B cell (primary cell): Measurements from ENCODE around the gene PRDM15. TPM values are rescaled to one million over a fixed set of nuclear protein-coding genes. Genes with fewer than 3 reads are reported as not detected.

Experiments used
- ATAC-seq: fragments of 200-7000 bp; cut with Tn5 transposase; one replicate; pipeline ENCODE4 v1.10.0; 2021; ENCODE audit warnings: low read depth, mild to moderate bottlenecking, moderate number of reproducible peaks, moderate library complexity
- CTCF ChIA-PET: fragments of 350-600 bp; sonication (Branson Sonifier 250); formaldehyde crosslinking; loops from one replicate; lab custom pipeline; 2021; ENCODE audit warnings: antibody characterized with exemption, inconsistent platforms; lab: Charles Lee
- POLR2A ChIA-PET: fragments of 350-600 bp; sonication (Branson Sonifier 250); formaldehyde crosslinking; loops from one replicate; lab custom pipeline; 2021; ENCODE audit warnings: antibody characterized with exemption; lab: Charles Lee
- DNase-seq: peaks from one replicate; pipeline ENCODE4 v3.0.0; 2013
- H2AFZ ChIP-seq: 2 replicates; pipeline ENCODE4 v1.6.1; 2012; ENCODE audit warnings: mild to moderate bottlenecking, low read depth, low read length; ENCODE audit not compliant: insufficient read depth, poor library complexity, severe bottlenecking
- H3K27ac ChIP-seq, 2 donors: 1 replicate in 1 of 2; 2 replicates in 1 of 2; pipeline ENCODE4 v1.5.1; 2012 to 2013; ENCODE audit warnings: low read length in 2 of 2, mild to moderate bottlenecking in 2 of 2, moderate library complexity in 1 of 2
- H3K27me3 ChIP-seq, 4 experiments: fragments of 200-600 bp in 1 of 4; sonication (generic) in 1 of 4; replicated peaks in 1 of 4; 1 replicate in 2 of 4; 2 replicates in 2 of 4; pipeline versions ENCODE4 v1.6.1 to v1.7.0; 2013 to 2016; ENCODE audit warnings: low read length in 3 of 4, mild to moderate bottlenecking in 2 of 4, mixed read lengths in 1 of 4, moderate library complexity in 1 of 4; ENCODE audit not compliant: insufficient read depth in 4 of 4, control insufficient read depth in 3 of 4; ENCODE audit errors: control extremely low read depth in 1 of 4
- H3K36me3 ChIP-seq, 2 experiments: replicated peaks in 1 of 2; 1 replicate in 1 of 2; 2 replicates in 1 of 2; pipeline versions ENCODE4 v1.6.1 to v1.7.1; 2013; ENCODE audit warnings: low read length in 1 of 2; ENCODE audit not compliant: insufficient read depth in 2 of 2, control insufficient read depth in 1 of 2; ENCODE audit errors: control extremely low read depth in 1 of 2, extremely low read depth in 1 of 2
- H3K4me1 ChIP-seq, 2 donors: fragments of 200-600 bp in 1 of 2; sonication (generic) in 1 of 2; 1 replicate in 1 of 2; 2 replicates in 1 of 2; pipeline versions ENCODE4 v1.5.1 to v1.6.1; 2013 to 2017; ENCODE audit warnings: low read length in 2 of 2; ENCODE audit not compliant: control insufficient read depth in 2 of 2, insufficient read depth in 2 of 2
- H3K4me2 ChIP-seq: replicated peaks from 2 replicates; pipeline ENCODE3; 2012; ENCODE audit warnings: mild to moderate bottlenecking, low read depth, low read length; ENCODE audit not compliant: poor library complexity, severe bottlenecking
- H3K4me3 ChIP-seq, 5 experiments: fragments of 200-600 bp in 1 of 5; sonication (generic) in 1 of 5; 1 replicate in 3 of 5; 2 replicates in 2 of 5; pipeline versions ENCODE4 v1.5.1 to v1.7.0; 2011 to 2016; ENCODE audit warnings: low read length in 4 of 5, mild to moderate bottlenecking in 4 of 5, low read depth in 2 of 5, control low read depth in 1 of 5, moderate library complexity in 1 of 5; ENCODE audit not compliant: insufficient read depth in 1 of 5; ENCODE audit errors: control extremely low read depth in 1 of 5, extremely low read depth in 1 of 5
- H3K79me2 ChIP-seq: fragments of 200-600 bp; sonication (generic); one replicate; pipeline ENCODE4 v1.6.0; 2016; ENCODE audit warnings: low read length; ENCODE audit not compliant: control insufficient read depth, insufficient read depth
- H3K9ac ChIP-seq: fragments of 200-600 bp; sonication (generic); 2 replicates; pipeline ENCODE4 v1.6.1; 2017; ENCODE audit warnings: mild to moderate bottlenecking, low read length, moderate library complexity
- H3K9me3 ChIP-seq, 3 donors: one replicate each; pipeline versions ENCODE4 v1.6.1 to v1.7.1; 2013; ENCODE audit warnings: low read length in 2 of 3; ENCODE audit not compliant: control insufficient read depth in 2 of 3, insufficient read depth in 1 of 3; ENCODE audit errors: control extremely low read depth in 1 of 3
- H4K20me1 ChIP-seq: 2 replicates; pipeline ENCODE4 v1.6.0; 2012; ENCODE audit warnings: mild to moderate bottlenecking, low read length; ENCODE audit not compliant: insufficient read depth, control insufficient read depth, poor library complexity, severe bottlenecking
- H3K27ac Mint-ChIP-seq: one replicate; pipeline ENCODE4 v1.8.0; 2021; ENCODE audit warnings: mixed read lengths
- H3K27me3 Mint-ChIP-seq: one replicate; pipeline ENCODE4 v1.8.0; 2021; ENCODE audit warnings: mixed read lengths
- H3K4me1 Mint-ChIP-seq: one replicate; pipeline ENCODE4 v1.8.0; 2021; ENCODE audit warnings: mixed read lengths
- H3K4me3 Mint-ChIP-seq: one replicate; pipeline ENCODE4 v1.8.0; 2021; ENCODE audit warnings: mixed read lengths
- H3K9me3 Mint-ChIP-seq: one replicate; pipeline ENCODE4 v1.8.0; 2022; ENCODE audit warnings: mixed read lengths; ENCODE audit not compliant: insufficient read depth
- EZH2 ChIP-seq: IDR thresholded peaks from 2 replicates; pipeline ENCODE4 v1.6.1; 2012; ENCODE audit warnings: borderline replicate concordance, low read depth, mild to moderate bottlenecking, moderate library complexity, low read length; ENCODE audit not compliant: insufficient read depth, poor library complexity, severe bottlenecking
- WGBS: methylation state at CpG from one replicate; pipeline ENCODE4 v1.1.5; 2013; ENCODE audit warnings: missing lambda C conversion rate; ENCODE audit not compliant: insufficient coverage; 5-methylcytosine and 5-hydroxymethylcytosine counted together
- intact Hi-C: fragments of 100-400 bp; cut with micrococcal nuclease; formaldehyde crosslinking; loops from one replicate; pipeline ENCODE4 v1.10.0; 2022
- polyA plus RNA-seq: library from polyadenylated mRNA; depleted of rRNA; stranded (reverse); fragments of >200 nt; gene quantifications from 2 replicates; pipeline ENCODE4 v1.2.3, GENCODE V29; 2012
- total RNA-seq, 2 donors: library from RNA; stranded (reverse); fragments of 120-200 nt in 1 of 2; gene quantifications; 1 replicate in 1 of 2; 2 replicates in 1 of 2; pipeline versions ENCODE4 v1.2.3 to v1.2.4, GENCODE V29; 2013 to 2022
- TF ChIP-seq, protein P1 (sequence below): fragments of 200-600 bp; IDR thresholded peaks from one replicate; pipeline ENCODE4 v1.8.0; 2022; ENCODE audit warnings: antibody characterized with exemption, mild to moderate bottlenecking

Gene PRDM15
- total and polyA plus RNA-seq, 2 donors (not counting 1 experiment from before 2014, with no cell fraction given) = 21.3 to 29.2 TPM

DNA sequence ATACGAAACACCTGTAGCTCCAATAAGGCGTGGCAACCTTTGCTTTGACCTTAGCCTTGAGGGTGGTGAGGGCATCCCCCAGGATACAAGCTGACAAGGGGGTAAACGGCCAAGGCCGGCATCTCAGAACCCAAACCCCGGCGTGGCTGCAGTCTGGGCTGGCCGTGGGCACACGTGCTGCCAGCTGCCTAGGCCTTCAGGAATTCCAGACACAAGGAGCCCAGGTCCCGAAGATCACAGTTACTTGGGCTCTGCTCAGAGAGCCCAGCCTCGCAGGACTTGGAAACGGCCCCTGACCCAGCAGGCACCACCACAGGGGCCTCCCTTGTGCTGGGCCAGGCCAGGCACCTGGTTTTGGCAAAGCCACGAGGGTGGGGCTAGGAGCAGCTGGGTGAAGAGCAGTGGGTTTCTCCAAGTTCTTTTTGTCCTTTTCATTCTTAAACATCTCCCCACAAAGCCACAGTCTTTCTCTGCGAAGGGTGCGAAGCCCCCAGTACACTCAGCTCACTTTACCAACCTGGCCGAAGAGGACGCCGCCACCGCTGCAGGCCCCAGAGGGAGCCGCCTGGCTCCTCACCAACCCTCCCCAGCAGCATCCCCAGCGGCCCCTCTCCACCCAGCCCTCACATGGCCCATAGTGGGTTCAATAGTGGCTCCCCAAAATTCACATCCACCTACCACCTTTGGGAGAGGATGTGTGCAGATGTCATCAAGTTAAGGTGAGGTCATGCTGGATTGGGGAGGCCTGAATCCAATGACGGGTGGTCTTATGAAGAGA lies 26.8 kb downstream of the PRDM15 start:
- H3K36me3 ChIP-seq = peaks cover 0 to 48% of the 10 kb centered on the region in 2 experiments
- ATAC-seq (no peak), DNase-seq (no peak)
- H3K9me3 Mint-ChIP-seq = no peaks in the 10 kb centered on the region
- H3K9ac ChIP-seq = no peak overlapping the region
- no peaks in the 10 kb centered on the region for H3K4me1 Mint-ChIP-seq
- no peaks in the 10 kb centered on the region for H3K79me2 ChIP-seq
- no peak overlapping the region for H3K4me2 ChIP-seq
- intact Hi-C loops = no loop called here
- no peaks in the 10 kb centered on the region for H3K27me3 Mint-ChIP-seq
- H3K27ac Mint-ChIP-seq = no peak overlapping the region
- H3K4me3 ChIP-seq = no peak overlapping the region
- WGBS = 88% methylated on average over 16 of the region's 21 CpGs
- no peak for TF ChIP-seq EZH2
- TF ChIP-seq, protein P1, sequence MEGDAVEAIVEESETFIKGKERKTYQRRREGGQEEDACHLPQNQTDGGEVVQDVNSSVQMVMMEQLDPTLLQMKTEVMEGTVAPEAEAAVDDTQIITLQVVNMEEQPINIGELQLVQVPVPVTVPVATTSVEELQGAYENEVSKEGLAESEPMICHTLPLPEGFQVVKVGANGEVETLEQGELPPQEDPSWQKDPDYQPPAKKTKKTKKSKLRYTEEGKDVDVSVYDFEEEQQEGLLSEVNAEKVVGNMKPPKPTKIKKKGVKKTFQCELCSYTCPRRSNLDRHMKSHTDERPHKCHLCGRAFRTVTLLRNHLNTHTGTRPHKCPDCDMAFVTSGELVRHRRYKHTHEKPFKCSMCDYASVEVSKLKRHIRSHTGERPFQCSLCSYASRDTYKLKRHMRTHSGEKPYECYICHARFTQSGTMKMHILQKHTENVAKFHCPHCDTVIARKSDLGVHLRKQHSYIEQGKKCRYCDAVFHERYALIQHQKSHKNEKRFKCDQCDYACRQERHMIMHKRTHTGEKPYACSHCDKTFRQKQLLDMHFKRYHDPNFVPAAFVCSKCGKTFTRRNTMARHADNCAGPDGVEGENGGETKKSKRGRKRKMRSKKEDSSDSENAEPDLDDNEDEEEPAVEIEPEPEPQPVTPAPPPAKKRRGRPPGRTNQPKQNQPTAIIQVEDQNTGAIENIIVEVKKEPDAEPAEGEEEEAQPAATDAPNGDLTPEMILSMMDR = no peak
- no peaks in the 10 kb centered on the region for H3K9me3 ChIP-seq
- ChIA-PET CTCF (interaction anchor here (1.0 kb wide), 1 partner anchor 36 kb away, joined by 3 read pairs; no protein-coding TSS in a partner anchor), POLR2A (no interaction called here)
- no peak overlapping the region for H3K4me3 Mint-ChIP-seq
- no peaks in the 10 kb centered on the region for H3K27me3 ChIP-seq
- H3K4me1 ChIP-seq = no peaks in the 10 kb centered on the region
- H4K20me1 ChIP-seq = no peaks in the 10 kb centered on the region
- H3K27ac ChIP-seq = no peak overlapping the region
- H2AFZ ChIP-seq = no peak overlapping the region

DNA sequence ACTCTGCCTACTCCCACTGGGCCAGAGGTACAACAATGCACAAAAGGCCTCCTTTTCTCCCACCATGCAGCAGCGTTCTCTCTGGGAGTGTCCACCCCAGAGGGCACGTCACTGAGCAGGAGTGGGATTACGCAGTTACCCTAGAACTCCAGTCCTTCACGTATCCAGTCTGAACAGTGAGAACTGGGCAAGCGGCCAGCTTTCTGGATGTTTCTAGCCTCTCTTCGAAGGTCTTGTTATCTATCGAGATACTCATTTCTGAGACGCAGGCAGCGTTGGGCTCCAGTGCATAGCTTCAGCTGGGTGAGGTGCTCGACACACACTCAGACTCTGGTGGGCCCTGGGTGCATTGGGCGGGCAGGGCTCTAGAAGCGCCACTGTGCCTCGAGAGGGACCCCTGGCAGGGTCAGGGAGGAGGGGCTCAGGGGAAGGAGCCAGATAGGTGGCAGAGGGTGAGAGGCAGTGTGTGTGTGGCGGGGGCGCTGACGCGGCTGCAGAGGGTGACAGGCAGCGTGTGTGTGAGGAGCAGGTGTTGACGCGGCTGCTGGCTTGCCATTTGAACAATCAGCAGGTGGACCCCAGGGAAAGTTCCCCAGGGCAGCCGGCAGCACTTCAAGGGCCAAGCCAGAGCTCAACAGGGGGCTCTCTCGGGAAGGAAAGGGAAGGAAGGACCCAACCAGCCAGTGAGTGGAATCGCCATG lies 27.9 kb downstream of the PRDM15 start:
- H3K9me3 ChIP-seq = no peaks in the 10 kb centered on the region
- H3K36me3 ChIP-seq = peaks cover 0 to 41% of the 10 kb centered on the region in 2 experiments
- Mint-ChIP-seq H3K9me3 (no peaks in the 10 kb centered on the region), H3K4me1 (no peaks in the 10 kb centered on the region), H3K4me3 (no peak overlapping the region), H3K27me3 (no peaks in the 10 kb centered on the region), H3K27ac (no peak overlapping the region)
- H3K79me2 ChIP-seq = no peaks in the 10 kb centered on the region
- no peak for TF ChIP-seq EZH2
- TF ChIP-seq, protein P1 = no peak
- POLR2A ChIA-PET = no interaction called here
- no peaks in the 10 kb centered on the region for H3K27me3 ChIP-seq
- no peaks in the 10 kb centered on the region for H4K20me1 ChIP-seq
- DNase-seq (no peak), ATAC-seq (no peak)
- no peak overlapping the region for H3K4me3 ChIP-seq
- H2AFZ ChIP-seq = no peak overlapping the region
- no peak overlapping the region for H3K4me2 ChIP-seq
- H3K9ac ChIP-seq = no peak overlapping the region
- H3K27ac ChIP-seq = no peak overlapping the region
- 92% methylated on average over 22 of the region's 23 CpGs for WGBS
- no peaks in the 10 kb centered on the region for H3K4me1 ChIP-seq
- CTCF ChIA-PET = no interaction called here
- intact Hi-C loops = no loop called here
